HCT116 (cell line): ENCODE results near the gene TYW5.

Experiments
- ATF3 ChIP-seq: IDR thresholded peaks from 2 replicates; pipeline ENCODE4 v1.6.1; 2012
- CTCF ChIP-seq, 3 experiments: fragments of 200-600 bp in 1 of 3; sonication (generic) in 1 of 3; IDR thresholded peaks in 2 of 3; conservative IDR thresholded peaks in 1 of 3; 2 replicates each; pipeline ENCODE4 v1.5.1; 2012 to 2017; ENCODE audit warnings: low read depth in 2 of 3, low read length in 2 of 3, antibody characterized with exemption in 1 of 3, borderline replicate concordance in 1 of 3, control low read depth in 1 of 3, mild to moderate bottlenecking in 1 of 3, mixed read lengths in 1 of 3, mixed run types in 1 of 3, moderate library complexity in 1 of 3; ENCODE audit not compliant: insufficient read depth in 1 of 3
- RAD21 ChIP-seq: IDR thresholded peaks from 2 replicates; pipeline ENCODE4 v1.6.1; 2012; ENCODE audit warnings: low read depth, mild to moderate bottlenecking
- SRF ChIP-seq: IDR thresholded peaks from 2 replicates; pipeline ENCODE4 v1.6.1; 2012; ENCODE audit warnings: low read depth
- YY1 ChIP-seq: IDR thresholded peaks from 2 replicates; pipeline ENCODE4 v1.6.1; 2011; ENCODE audit warnings: low read length, low read depth, moderate library complexity, mild to moderate bottlenecking; ENCODE audit not compliant: insufficient replicate concordance; ENCODE audit errors: extremely low read depth
- ZNF274 ChIP-seq: fragments of 200-500 bp; sonication (Bioruptor generic); IDR thresholded peaks from 2 replicates; pipeline ENCODE4 v1.6.1; 2014; ENCODE audit warnings: mild to moderate bottlenecking, low read depth, low read length, inconsistent platforms

- peak; percentile 18 to 48 (median 33); a peak in 4 of 6 replicates for TF ChIP-seq CTCF (IDR thresholded peaks at IDR 0.05 in 2 of 3, conservative IDR thresholded peaks at IDR 0.05 in 1 of 3; ENCODE audit: borderline replicate concordance in 1 of 3, insufficient read depth in 1 of 3, low read depth in 2 of 3, low read length in 2 of 3)
- peak; percentile 63 for TF ChIP-seq RAD21
- TF ChIP-seq ATF3: no peak
- TF ChIP-seq ZNF274: no peak
- no peak for TF ChIP-seq YY1
- TF ChIP-seq SRF: no peak
These were observed 14.9 kb downstream of the TYW5 start for GRCh38 chr2:199940373-199940772.
